PFSK-1 (cell line): ENCODE data around the gene PRKAR1A.

Source experiments
- POLR2AphosphoS5 ChIP-seq: IDR thresholded peaks from 2 replicates; pipeline ENCODE4 v1.6.1; 2012; ENCODE audit warnings: low read depth, mild to moderate bottlenecking, control low read depth, low read length, moderate library complexity
- REST ChIP-seq, 2 experiments: IDR thresholded peaks; 2 replicates each; pipeline versions ENCODE4 v1.6.1 to v1.8.0; 2011 to 2012; ENCODE audit warnings: low read depth in 2 of 2, low read length in 2 of 2, control low read depth in 1 of 2, inconsistent platforms in 1 of 2, mild to moderate bottlenecking in 1 of 2, moderate library complexity in 1 of 2; ENCODE audit not compliant: insufficient read depth in 1 of 2

DNA sequence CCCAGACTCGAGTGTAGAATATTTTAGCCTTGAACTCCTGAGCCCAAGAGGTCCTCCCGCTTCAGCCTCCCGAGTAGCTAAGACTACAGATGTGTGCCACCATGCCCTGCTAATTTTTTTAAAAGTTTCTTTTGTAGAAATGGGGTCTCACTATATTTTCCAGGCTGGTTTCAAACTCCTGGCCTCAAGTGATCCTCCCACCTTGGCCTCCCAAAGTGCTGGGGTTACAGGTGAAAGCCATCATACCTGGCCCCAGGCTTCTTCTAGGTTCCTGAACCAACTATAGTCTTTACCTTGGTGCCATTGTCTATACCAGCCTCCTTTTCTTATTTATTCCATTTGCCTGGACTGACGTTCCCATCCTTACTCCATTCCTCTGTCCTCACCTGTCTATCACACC is 17.1 kb upstream of the PRKAR1A start:
- TF ChIP-seq POLR2AphosphoS5, result no peak
- no peak for TF ChIP-seq REST (IDR thresholded peaks at IDR 0.05; ENCODE audit: insufficient read depth in 1 of 2, low read depth in 2 of 2, low read length in 2 of 2)
